HEK293T (cell line): ENCODE measurements around the gene TTBK1.

Source experiments
- CTCF ChIA-PET: fragments of 350-600 bp; formaldehyde crosslinking; extraction: SDS; loops from one replicate; lab custom pipeline; 2021; ENCODE audit warnings: antibody characterized with exemption, inconsistent platforms; lab: Yijun Ruan, JAX
- POLR2A ChIA-PET: fragments of 350-600 bp; formaldehyde crosslinking; extraction: SDS; loops from one replicate; lab custom pipeline; 2020; ENCODE audit warnings: antibody characterized with exemption, inconsistent platforms; lab: Yijun Ruan, JAX
- DNase-seq: peaks from one replicate; pipeline ENCODE4 v3.0.0; 2012; ENCODE audit warnings: mixed read lengths; ENCODE audit errors: extremely low spot score
- ARNT ChIP-seq: fragments of 450-650 bp; IDR thresholded peaks from 2 replicates; pipeline ENCODE4 v1.6.1; 2017; ENCODE audit warnings: mild to moderate bottlenecking
- BHLHE40 ChIP-seq: fragments of 450-650 bp; IDR thresholded peaks from 2 replicates; pipeline ENCODE4 v1.6.1; 2016; ENCODE audit warnings: mild to moderate bottlenecking, moderate library complexity, borderline replicate concordance
- CTBP1 ChIP-seq: fragments of 450-650 bp; IDR thresholded peaks from 2 replicates; pipeline ENCODE4 v1.6.1; 2016; ENCODE audit warnings: borderline replicate concordance
- ELF4 ChIP-seq: fragments of 450-650 bp; IDR thresholded peaks from 2 replicates; pipeline ENCODE4 v1.6.1; 2017; ENCODE audit warnings: antibody characterized with exemption
- FOXA1 ChIP-seq: fragments of 450-650 bp; IDR thresholded peaks from 2 replicates; pipeline ENCODE4 v1.6.1; 2016; ENCODE audit warnings: mild to moderate bottlenecking
- FOXK2 ChIP-seq: fragments of 450-650 bp; IDR thresholded peaks from 2 replicates; pipeline ENCODE4 v1.6.1; 2016; ENCODE audit warnings: mild to moderate bottlenecking
- FOXM1 ChIP-seq: fragments of 450-650 bp; IDR thresholded peaks from 2 replicates; pipeline ENCODE4 v1.6.1; 2017; ENCODE audit warnings: mild to moderate bottlenecking, borderline replicate concordance
- HDGF ChIP-seq: fragments of 450-650 bp; IDR thresholded peaks from 2 replicates; pipeline ENCODE4 v1.6.1; 2017; ENCODE audit warnings: antibody characterized with exemption, borderline replicate concordance
- L3MBTL2 ChIP-seq: fragments of 450-650 bp; conservative IDR thresholded peaks from 2 replicates; pipeline ENCODE4 v1.6.1; 2016; ENCODE audit warnings: mild to moderate bottlenecking
- LEF1 ChIP-seq: fragments of 450-650 bp; IDR thresholded peaks from 2 replicates; pipeline ENCODE4 v1.6.1; 2017; ENCODE audit warnings: mild to moderate bottlenecking, borderline replicate concordance
- NFRKB ChIP-seq: fragments of 450-650 bp; IDR thresholded peaks from 2 replicates; pipeline ENCODE4 v1.6.1; 2016; ENCODE audit warnings: mild to moderate bottlenecking, moderate library complexity
- PKNOX1 ChIP-seq: fragments of 450-650 bp; IDR thresholded peaks from 2 replicates; pipeline ENCODE4 v1.6.1; 2016
- SP1 ChIP-seq: fragments of 450-650 bp; IDR thresholded peaks from 2 replicates; pipeline ENCODE4 v1.6.1; 2017
- SUZ12 ChIP-seq: fragments of 450-650 bp; IDR thresholded peaks from 2 replicates; pipeline ENCODE4 v1.6.1; 2016; ENCODE audit warnings: mild to moderate bottlenecking
- TARDBP ChIP-seq: fragments of 450-650 bp; IDR thresholded peaks from 2 replicates; pipeline ENCODE4 v1.6.1; 2016
- ZNF384 ChIP-seq: fragments of 450-650 bp; IDR thresholded peaks from 2 replicates; pipeline ENCODE4 v1.6.1; 2016

TTBK1 gene

GRCh38 chr6:43282636-43283513 lies 39.6 kb downstream of the TTBK1 start:
- TF ChIP-seq NFRKB (no peak), ARNT (no peak), FOXA1 (no peak), FOXK2 (no peak), HDGF (no peak), TARDBP (no peak), PKNOX1 (no peak), CTBP1 (no peak), LEF1 (no peak), SP1 (no peak)
- no peak for DNase-seq
- POLR2A ChIA-PET = no interaction called here
- CTCF ChIA-PET = no interaction called here

GRCh38 chr6:43283514-43283901 lies 40.2 kb downstream of the TTBK1 start:
- POLR2A ChIA-PET = no interaction called here
- TF ChIP-seq NFRKB (no peak), LEF1 (no peak), ARNT (no peak), SP1 (no peak), SUZ12 (no peak), FOXK2 (no peak), PKNOX1 (no peak), L3MBTL2 (no peak), FOXM1 (no peak), ELF4 (no peak), ZNF384 (no peak), HDGF (no peak), BHLHE40 (no peak), CTBP1 (no peak)
- DNase-seq = no peak
- CTCF ChIA-PET = no interaction called here

- POLR2A ChIA-PET = no interaction called here
- DNase-seq = no peak
- TF ChIP-seq SUZ12 (no peak), FOXA1 (no peak), TARDBP (no peak), SP1 (no peak), LEF1 (no peak), FOXM1 (no peak), NFRKB (no peak), FOXK2 (no peak), BHLHE40 (no peak)
- CTCF ChIA-PET = no interaction called here
Observed at GRCh38 chr6:43283905-43284304, 40.6 kb downstream of the TTBK1 start.

- POLR2A ChIA-PET = no interaction called here
Observed at GRCh38 chr6:43284991-43285781, 41.9 kb downstream of the TTBK1 start.

GRCh38 chr6:43285832-43286231 lies 42.6 kb downstream of the TTBK1 start:
- TF ChIP-seq ZNF384 (no peak), ELF4 (no peak), SUZ12 (no peak), LEF1 (no peak), CTBP1 (no peak), L3MBTL2 (no peak), FOXA1 (no peak), HDGF (no peak), ARNT (no peak)
- ChIA-PET CTCF (interaction anchor here (2.1 kb wide), 1 partner anchor 11 kb away, joined by 14 read pairs; no protein-coding TSS in a partner anchor), POLR2A (no interaction called here)
- DNase-seq = no peak

More at GRCh38 chr6:43284991-43285781, 41.9 kb downstream of the TTBK1 start:
- no peak for TF ChIP-seq L3MBTL2
- TF ChIP-seq BHLHE40 = no peak
- no peak for TF ChIP-seq ARNT
- TF ChIP-seq LEF1 = no peak
- no peak for TF ChIP-seq SUZ12
- no peak for TF ChIP-seq FOXM1
- TF ChIP-seq HDGF = no peak
- TF ChIP-seq ZNF384 = no peak
- TF ChIP-seq PKNOX1 = no peak
- TF ChIP-seq ELF4 = no peak
- no peak for TF ChIP-seq CTBP1
- TF ChIP-seq FOXK2 = no peak
- TF ChIP-seq SP1 = no peak
- TF ChIP-seq NFRKB = no peak
- no peak for TF ChIP-seq FOXA1
- no peak for TF ChIP-seq TARDBP
- no peak for DNase-seq
- CTCF ChIA-PET = no interaction called here
